ENCODE results near the gene UBE3C.

- TF ChIP-seq CTCF (IDR thresholded peaks at IDR 0.05) (no peak), POLR2AphosphoS5 (IDR thresholded peaks at IDR 0.05; ENCODE audit: low read depth, low read length) (no peak), TCF7L2 (IDR thresholded peaks at IDR 0.05; ENCODE audit: low read depth, low read length) (no peak), REST (IDR thresholded peaks at IDR 0.05; ENCODE audit: insufficient read depth in 1 of 2, low read depth in 2 of 2, low read length in 1 of 2) (no peak), SIN3A (IDR thresholded peaks at IDR 0.05; ENCODE audit: borderline replicate concordance, insufficient read depth, low read depth, low read length) (no peak)
These were observed 84.0 kb downstream of the UBE3C start for GRCh38 chr7:157222687-157223086.

Data from Panc1 (cell line).